Epithelial cell of esophagus (primary cell): Measurements from ENCODE around the gene CREB1.
A peak's percentile ranks its signal among the peaks of the same experiment; 100 is the strongest.
"Not testable (repeated sequence)": the region's sequence is repeated elsewhere in the genome, so short reads cannot be mapped to it uniquely, and the experiment has no call there.

ENCODE experiments used
- DNase-seq: peaks from one replicate; pipeline ENCODE4 v3.0.0; 2010; ENCODE audit warnings: low read depth
- H3K4me3 ChIP-seq: 2 replicates; pipeline ENCODE4 v1.5.1; 2011; ENCODE audit warnings: mild to moderate bottlenecking, low read length, control low read depth
- TF ChIP-seq, protein P1 (sequence below): IDR thresholded peaks from 2 replicates; pipeline ENCODE4 v1.5.1; 2011; ENCODE audit warnings: low read depth, mild to moderate bottlenecking, low read length, control low read depth, inconsistent platforms; ENCODE audit not compliant: insufficient read depth; ENCODE audit errors: missing control alignments

Gene CREB1

GRCh38 chr2:207632575-207633493 is 103.1 kb downstream of the CREB1 start:
- TF ChIP-seq, protein P1, sequence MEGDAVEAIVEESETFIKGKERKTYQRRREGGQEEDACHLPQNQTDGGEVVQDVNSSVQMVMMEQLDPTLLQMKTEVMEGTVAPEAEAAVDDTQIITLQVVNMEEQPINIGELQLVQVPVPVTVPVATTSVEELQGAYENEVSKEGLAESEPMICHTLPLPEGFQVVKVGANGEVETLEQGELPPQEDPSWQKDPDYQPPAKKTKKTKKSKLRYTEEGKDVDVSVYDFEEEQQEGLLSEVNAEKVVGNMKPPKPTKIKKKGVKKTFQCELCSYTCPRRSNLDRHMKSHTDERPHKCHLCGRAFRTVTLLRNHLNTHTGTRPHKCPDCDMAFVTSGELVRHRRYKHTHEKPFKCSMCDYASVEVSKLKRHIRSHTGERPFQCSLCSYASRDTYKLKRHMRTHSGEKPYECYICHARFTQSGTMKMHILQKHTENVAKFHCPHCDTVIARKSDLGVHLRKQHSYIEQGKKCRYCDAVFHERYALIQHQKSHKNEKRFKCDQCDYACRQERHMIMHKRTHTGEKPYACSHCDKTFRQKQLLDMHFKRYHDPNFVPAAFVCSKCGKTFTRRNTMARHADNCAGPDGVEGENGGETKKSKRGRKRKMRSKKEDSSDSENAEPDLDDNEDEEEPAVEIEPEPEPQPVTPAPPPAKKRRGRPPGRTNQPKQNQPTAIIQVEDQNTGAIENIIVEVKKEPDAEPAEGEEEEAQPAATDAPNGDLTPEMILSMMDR: no peak
- H3K4me3 ChIP-seq: no peak overlapping the region
- peak; percentile 96 for DNase-seq

DNA sequence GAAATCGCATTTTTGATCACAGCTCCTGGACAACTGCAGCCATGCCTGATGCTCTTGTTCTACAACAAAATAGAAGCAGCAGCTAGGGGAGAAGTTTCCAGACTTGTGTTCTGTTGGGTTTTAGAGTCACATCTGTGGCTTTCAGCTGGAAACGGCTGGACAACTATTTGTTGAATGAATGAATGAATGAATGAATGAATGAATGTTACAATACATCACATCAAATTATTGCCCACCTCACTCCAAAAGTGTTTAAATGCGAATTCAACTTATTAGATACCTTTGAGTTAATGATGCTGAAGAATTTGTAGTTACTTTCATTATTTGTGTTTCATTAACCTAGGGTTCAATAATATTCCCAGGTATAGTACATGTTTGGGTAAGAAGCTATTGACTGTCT is 103.9 kb downstream of the CREB1 start:
- no peak for DNase-seq
- TF ChIP-seq, protein P1: no peak

DNA sequence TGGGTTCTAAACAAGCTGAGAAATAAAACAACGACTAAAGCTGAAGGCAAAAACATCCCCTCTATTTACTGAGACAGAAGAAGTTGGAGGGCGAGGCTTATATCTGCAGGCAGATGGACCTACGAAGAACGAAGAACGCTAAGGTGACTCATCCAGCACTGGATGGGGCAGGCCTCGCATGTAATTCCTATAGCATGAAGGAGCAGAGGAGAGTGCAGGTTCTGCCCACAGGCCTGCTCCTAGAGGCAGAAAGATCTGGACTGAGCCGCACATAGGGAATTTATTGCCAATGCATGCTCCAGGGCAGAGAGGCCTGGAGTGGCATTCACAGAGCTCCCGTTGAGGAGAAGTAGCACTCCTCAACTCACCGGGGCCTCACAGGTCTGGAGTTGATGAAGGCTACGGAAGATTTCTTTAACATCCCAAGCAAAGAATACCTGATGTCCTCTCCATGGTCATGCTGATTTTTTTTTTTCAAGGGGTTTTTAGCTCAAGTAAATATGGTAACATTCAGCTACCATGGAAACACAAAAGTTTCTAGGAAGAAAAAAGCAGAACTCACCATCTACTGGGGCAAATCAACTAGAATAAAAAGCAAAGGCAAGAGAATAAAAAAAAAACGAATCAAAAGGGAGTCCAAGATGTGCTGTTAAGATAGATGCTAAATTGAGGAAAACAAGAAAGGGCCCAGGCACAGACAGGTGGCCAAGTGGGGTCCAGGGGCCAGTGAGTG is 105.9 kb downstream of the CREB1 start:
- H3K4me3 ChIP-seq: no peak overlapping the region
- peak; percentile 94 for DNase-seq
- TF ChIP-seq, protein P1: no peak

More for the DNA sequence above, 103.9 kb downstream of the CREB1 start:
- H3K4me3 ChIP-seq: no peak overlapping the region

GRCh38 chr2:207639288-207639687 is 109.5 kb downstream of the CREB1 start:
- DNase-seq: not testable (repeated sequence)

GRCh38 chr2:207640160-207640559 is 110.4 kb downstream of the CREB1 start:
- TF ChIP-seq, protein P1: no peak
- DNase-seq: peak; percentile 39
- no peak overlapping the region for H3K4me3 ChIP-seq

More at GRCh38 chr2:207639288-207639687, 109.5 kb downstream of the CREB1 start:
- not testable (repeated sequence) for H3K4me3 ChIP-seq

DNA sequence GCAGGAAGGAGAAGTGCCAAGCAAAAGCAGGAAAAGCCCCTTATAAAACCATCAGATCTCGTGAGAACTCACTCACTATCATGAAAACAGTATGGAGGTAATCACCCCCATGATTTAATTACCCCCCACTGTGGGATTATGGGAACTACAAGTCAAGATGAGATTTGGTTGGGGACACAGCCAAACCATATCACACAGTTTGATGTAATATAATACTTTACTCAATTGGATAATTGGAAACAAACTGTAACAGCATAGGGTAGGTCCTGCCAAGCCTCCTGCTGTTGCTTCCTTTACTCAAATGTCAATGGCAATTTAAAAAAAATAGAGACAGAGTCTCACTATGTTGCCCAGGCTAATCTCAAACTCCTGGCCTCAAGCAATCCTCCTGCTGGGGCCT is 110.9 kb downstream of the CREB1 start:
- TF ChIP-seq, protein P1: no peak
- DNase-seq: no peak
- H3K4me3 ChIP-seq: no peak overlapping the region

DNA sequence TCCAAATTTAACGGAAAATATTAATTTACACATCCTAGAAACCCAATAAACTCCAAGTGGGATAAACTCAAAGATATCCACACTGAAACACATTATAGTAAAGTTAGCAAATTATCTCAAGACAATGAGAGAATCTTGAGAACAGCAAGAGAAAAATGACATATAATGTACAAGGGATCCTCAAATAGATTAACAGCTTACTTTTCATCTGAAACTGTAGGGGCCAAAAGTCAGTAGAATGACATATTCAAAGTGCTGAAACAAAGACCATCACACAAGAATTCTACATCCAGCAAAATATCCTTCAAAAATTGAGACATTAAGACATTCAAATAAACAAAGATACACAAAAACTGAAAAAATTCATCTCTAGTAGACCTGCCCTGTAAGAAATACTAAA is 114.1 kb downstream of the CREB1 start:
- TF ChIP-seq, protein P1: no peak
- no peak for DNase-seq
- no peak overlapping the region for H3K4me3 ChIP-seq

GRCh38 chr2:207646582-207646981 is 116.8 kb downstream of the CREB1 start:
- DNase-seq, H3K4me3 ChIP-seq: not testable (repeated sequence)
